DOHH2 (cell line): Measurements from ENCODE around the gene HIGD2A.

Source experiments
- H3F3A ChIP-seq: fragments of 200-600 bp; sonication (generic), shearing (Covaris generic); 2 replicates; pipeline ENCODE4 v1.6.0; 2016; ENCODE audit warnings: antibody characterized with exemption, mild to moderate bottlenecking; ENCODE audit not compliant: control insufficient read depth, insufficient read depth
- H3K27ac ChIP-seq: fragments of 200-600 bp; sonication (generic); 2 replicates; pipeline ENCODE4 v1.5.1; 2014; ENCODE audit warnings: low read depth, mild to moderate bottlenecking, low read length, moderate library complexity
- H3K27me3 ChIP-seq: fragments of 200-600 bp; sonication (generic); 2 replicates; pipeline ENCODE4 v1.6.1; 2014; ENCODE audit warnings: mild to moderate bottlenecking, low read length, mixed read lengths; ENCODE audit not compliant: control insufficient read depth
- H3K36me3 ChIP-seq: fragments of 200-600 bp; sonication (generic); 2 replicates; pipeline ENCODE4 v1.6.1; 2014; ENCODE audit warnings: mild to moderate bottlenecking, low read length, moderate library complexity, mixed read lengths; ENCODE audit not compliant: control insufficient read depth
- H3K4me1 ChIP-seq: fragments of 200-600 bp; sonication (generic); 2 replicates; pipeline ENCODE4 v1.6.1; 2014; ENCODE audit warnings: mild to moderate bottlenecking, low read length, mixed read lengths; ENCODE audit not compliant: control insufficient read depth
- H3K4me2 ChIP-seq: fragments of 200-600 bp; sonication (generic); 2 replicates; pipeline ENCODE4 v1.6.0; 2014; ENCODE audit warnings: mild to moderate bottlenecking, low read length, moderate library complexity
- H3K4me3 ChIP-seq: fragments of 200-600 bp; sonication (generic); 2 replicates; pipeline ENCODE4 v1.5.1; 2014; ENCODE audit warnings: mild to moderate bottlenecking, low read length, mixed read lengths
- H3K79me2 ChIP-seq: fragments of 200-600 bp; sonication (generic); 2 replicates; pipeline ENCODE4 v1.6.1; 2014; ENCODE audit warnings: mild to moderate bottlenecking, low read length, mixed read lengths; ENCODE audit not compliant: control insufficient read depth
- H3K9me2 ChIP-seq: fragments of 200-600 bp; sonication (generic); replicated peaks from 2 replicates; pipeline ENCODE4 v1.6.1; 2014; ENCODE audit warnings: mild to moderate bottlenecking, low read length, mixed read lengths; ENCODE audit not compliant: control insufficient read depth
- H3K9me3 ChIP-seq: fragments of 200-600 bp; sonication (generic); 2 replicates; pipeline ENCODE4 v1.6.1; 2014; ENCODE audit warnings: antibody characterized with exemption, low read length, mixed read lengths; ENCODE audit not compliant: control insufficient read depth, insufficient read depth
- H4K20me1 ChIP-seq: fragments of 200-600 bp; sonication (generic); 2 replicates; pipeline ENCODE4 v1.6.0; 2014; ENCODE audit warnings: low read depth, mild to moderate bottlenecking, antibody characterized with exemption, low read length, moderate library complexity; ENCODE audit not compliant: control insufficient read depth, insufficient read depth
- EZH2phosphoT487 ChIP-seq: fragments of 200-600 bp; sonication (generic); IDR thresholded peaks from 2 replicates; pipeline ENCODE4 v1.6.1; 2017; ENCODE audit warnings: borderline replicate concordance, mild to moderate bottlenecking, antibody characterized with exemption, low read length, moderate library complexity, mixed read lengths
- TF ChIP-seq, protein P1 (sequence below): fragments of 200-600 bp; sonication (generic); IDR thresholded peaks from one replicate; pipeline ENCODE4 v1.5.1; 2014; ENCODE audit warnings: antibody characterized with exemption, mild to moderate bottlenecking, low read depth, low read length; ENCODE audit not compliant: poor library complexity, severe bottlenecking

Gene HIGD2A

DNA sequence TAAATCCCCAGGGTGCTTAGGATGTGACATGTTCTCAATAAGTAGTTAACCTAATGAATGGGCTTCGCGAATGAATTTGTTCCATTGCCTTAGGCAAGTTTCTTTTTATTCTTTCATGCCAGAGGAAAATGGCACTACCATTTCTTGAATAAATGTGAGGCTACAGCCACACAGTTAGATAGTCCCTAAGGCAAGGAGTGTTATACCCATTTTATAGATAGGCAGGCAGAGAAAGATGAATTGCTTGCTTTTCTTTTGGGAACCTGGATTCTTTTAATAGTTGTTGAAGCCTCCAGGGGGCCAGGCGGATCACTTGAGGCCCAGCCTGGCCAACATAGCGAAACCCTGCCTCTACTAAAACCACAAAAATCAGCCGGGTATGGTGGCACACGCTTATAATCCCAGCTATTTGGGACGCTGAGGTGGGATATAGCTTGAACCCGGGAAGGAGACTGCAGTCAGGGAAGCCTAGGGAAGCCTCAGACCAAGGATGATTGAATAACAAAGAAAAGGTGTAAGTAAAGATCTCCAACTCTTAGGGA lies 1.1 kb upstream of the HIGD2A start:
- H3F3A ChIP-seq = peaks cover 6% of the 10 kb centered on the region; the same call in 1 of the 2 replicates
- peaks cover 66% of the 10 kb centered on the region for H3K79me2 ChIP-seq
- no peaks in the 10 kb centered on the region for H3K9me2 ChIP-seq
- no peaks in the 10 kb centered on the region for H3K9me3 ChIP-seq
- peak overlapping the region; percentile 97 for H3K4me3 ChIP-seq
- H3K27me3 ChIP-seq = no peaks in the 10 kb centered on the region
- peak overlapping the region; percentile 91 for H3K4me2 ChIP-seq
- H3K4me1 ChIP-seq = peaks cover 20% of the 10 kb centered on the region
- H3K27ac ChIP-seq = peak overlapping the region; percentile 86
- H4K20me1 ChIP-seq = peaks cover 18% of the 10 kb centered on the region; the same call in 1 of the 2 replicates
- TF ChIP-seq, protein P1, sequence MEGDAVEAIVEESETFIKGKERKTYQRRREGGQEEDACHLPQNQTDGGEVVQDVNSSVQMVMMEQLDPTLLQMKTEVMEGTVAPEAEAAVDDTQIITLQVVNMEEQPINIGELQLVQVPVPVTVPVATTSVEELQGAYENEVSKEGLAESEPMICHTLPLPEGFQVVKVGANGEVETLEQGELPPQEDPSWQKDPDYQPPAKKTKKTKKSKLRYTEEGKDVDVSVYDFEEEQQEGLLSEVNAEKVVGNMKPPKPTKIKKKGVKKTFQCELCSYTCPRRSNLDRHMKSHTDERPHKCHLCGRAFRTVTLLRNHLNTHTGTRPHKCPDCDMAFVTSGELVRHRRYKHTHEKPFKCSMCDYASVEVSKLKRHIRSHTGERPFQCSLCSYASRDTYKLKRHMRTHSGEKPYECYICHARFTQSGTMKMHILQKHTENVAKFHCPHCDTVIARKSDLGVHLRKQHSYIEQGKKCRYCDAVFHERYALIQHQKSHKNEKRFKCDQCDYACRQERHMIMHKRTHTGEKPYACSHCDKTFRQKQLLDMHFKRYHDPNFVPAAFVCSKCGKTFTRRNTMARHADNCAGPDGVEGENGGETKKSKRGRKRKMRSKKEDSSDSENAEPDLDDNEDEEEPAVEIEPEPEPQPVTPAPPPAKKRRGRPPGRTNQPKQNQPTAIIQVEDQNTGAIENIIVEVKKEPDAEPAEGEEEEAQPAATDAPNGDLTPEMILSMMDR = peak; percentile 19
- TF ChIP-seq EZH2phosphoT487 = no peak
- peaks cover 84% of the 10 kb centered on the region for H3K36me3 ChIP-seq

DNA sequence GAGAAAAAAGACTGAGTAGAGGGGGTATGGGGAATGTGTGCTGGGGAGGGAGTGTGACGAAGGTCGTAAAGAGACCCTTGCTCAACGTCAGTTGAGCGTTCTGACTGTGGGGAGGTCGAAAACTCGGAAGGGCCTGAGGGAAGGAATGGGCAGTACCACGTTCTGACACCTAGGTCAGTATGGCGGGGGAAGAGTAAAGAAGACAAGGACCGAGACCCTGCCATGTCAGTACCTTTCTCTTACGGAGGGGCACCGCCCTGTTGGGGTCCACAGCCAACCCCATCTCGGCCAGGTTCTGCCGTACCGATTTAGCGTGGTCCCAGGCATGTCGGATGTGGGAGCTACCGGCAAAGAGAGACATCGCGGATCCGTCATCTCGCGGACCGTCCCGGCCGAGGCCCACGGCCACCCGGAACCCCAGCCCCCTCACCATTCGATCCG lies 528 bp upstream of the HIGD2A start:
- H3K9me3 ChIP-seq = no peaks in the 10 kb centered on the region
- H3K36me3 ChIP-seq = peaks cover 79% of the 10 kb centered on the region
- TF ChIP-seq, protein P1 = no peak
- no peak for TF ChIP-seq EZH2phosphoT487
- H3K27me3 ChIP-seq = no peaks in the 10 kb centered on the region
- peak overlapping the region; percentile 97 for H3K4me3 ChIP-seq
- peaks cover 18% of the 10 kb centered on the region; the same call in 1 of the 2 replicates for H4K20me1 ChIP-seq
- H3K4me1 ChIP-seq = peaks cover 20% of the 10 kb centered on the region
- no peaks in the 10 kb centered on the region for H3K9me2 ChIP-seq
- H3K4me2 ChIP-seq = peak overlapping the region; percentile 91
- H3K79me2 ChIP-seq = peaks cover 66% of the 10 kb centered on the region
- peaks cover 4% of the 10 kb centered on the region; the same call in 1 of the 2 replicates for H3F3A ChIP-seq
- peak overlapping the region; percentile 86 for H3K27ac ChIP-seq

DNA sequence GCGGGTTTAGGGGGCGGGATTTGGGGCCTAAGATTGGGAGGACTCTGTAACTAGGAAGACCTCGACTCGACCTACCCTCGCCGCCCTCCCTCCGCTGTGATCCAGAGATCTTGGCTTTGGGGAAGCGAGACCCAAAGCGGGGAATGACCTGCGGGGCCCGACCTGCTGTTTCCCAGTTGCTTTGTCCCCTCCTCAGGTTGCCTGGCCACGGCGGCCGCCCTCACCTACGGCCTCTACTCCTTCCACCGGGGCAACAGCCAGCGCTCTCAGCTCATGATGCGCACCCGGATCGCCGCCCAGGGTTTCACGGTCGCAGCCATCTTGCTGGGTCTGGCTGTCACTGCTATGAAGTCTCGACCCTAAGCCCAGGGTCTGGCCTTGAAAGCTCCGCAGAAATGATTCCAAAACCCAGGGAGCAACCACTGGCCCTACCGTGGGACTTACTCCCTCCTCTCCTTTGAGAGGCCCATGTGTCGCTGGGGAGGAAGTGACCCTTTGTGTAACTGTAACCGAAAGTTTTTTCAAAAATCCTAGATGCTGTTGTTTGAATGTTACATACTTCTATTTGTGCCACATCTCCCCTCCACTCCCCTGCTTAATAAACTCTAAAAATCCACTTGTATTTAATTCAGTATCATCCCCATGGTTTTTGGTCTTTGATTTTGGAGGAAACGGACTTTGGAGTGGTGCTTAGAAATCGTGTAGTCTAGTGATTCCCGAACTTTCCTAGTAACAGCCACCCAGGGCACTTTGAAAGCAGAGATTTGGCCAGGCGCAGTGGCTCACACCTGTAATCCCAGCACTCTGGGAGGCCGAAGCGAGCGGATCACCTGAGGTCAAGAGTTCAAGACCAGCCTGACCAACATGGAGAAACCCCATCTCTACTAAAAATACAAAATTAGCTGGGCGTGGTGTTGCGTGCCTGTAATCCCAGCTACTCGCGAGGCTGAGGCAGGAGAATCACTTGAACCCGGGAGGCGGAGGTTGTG lies 878 bp downstream of the HIGD2A start:
- H3K4me2 ChIP-seq = peak overlapping the region; percentile 61
- peaks cover 2% of the 10 kb centered on the region; the same call in 1 of the 2 replicates for H3F3A ChIP-seq
- H3K27ac ChIP-seq = peak overlapping the region; percentile 86
- no peaks in the 10 kb centered on the region for H3K9me2 ChIP-seq
- peak overlapping the region; percentile 97 for H3K4me3 ChIP-seq
- H3K79me2 ChIP-seq = peaks cover 65% of the 10 kb centered on the region
- TF ChIP-seq EZH2phosphoT487 = no peak
- peaks cover 68% of the 10 kb centered on the region for H3K36me3 ChIP-seq
- peaks cover 15% of the 10 kb centered on the region; the same call in 1 of the 2 replicates for H4K20me1 ChIP-seq
- H3K27me3 ChIP-seq = no peaks in the 10 kb centered on the region
- no peaks in the 10 kb centered on the region for H3K9me3 ChIP-seq
- H3K4me1 ChIP-seq = peaks cover 20% of the 10 kb centered on the region
